ENCODE results near the gene TET3. TPM values are rescaled to one million over a fixed set of nuclear protein-coding genes. Genes with fewer than 3 reads are reported as not detected.

TET3 gene
- total and polyA plus RNA-seq, 7 donors = 1.8 to 9.6 (median 3.3) TPM

DNA sequence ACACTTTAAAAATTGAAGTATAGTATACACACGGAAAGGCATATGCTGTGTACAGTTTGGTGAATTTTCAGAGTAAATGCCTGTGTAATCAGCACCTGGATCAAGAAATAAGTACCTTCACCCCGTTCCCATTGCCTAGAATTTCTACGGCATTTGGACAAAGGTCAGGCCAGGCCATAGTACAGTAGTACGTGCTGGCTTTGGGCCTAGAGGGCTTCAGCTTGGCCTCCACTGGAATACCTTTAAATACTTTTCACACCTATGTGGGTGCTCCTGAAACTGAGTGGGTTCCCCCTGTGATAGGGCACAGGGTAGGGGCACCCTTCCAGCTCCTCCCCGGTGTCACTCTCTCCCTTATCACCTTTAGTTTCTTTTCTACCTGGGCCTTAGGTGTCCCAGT is 26.5 kb downstream of the TET3 start:
- Histone ChIP-seq H3K4me1 (peaks cover 0 to 16% (median 12%) of the 10 kb centered on the region in 4 donors), H3K27ac (no peak overlapping the region), H3K4me3 (no peak overlapping the region), H3K27me3 (no peaks in the 10 kb centered on the region), H3K9me3 (no peaks in the 10 kb centered on the region), H3K36me3 (no peaks in the 10 kb centered on the region)
- peak; percentile 14 for DNase-seq
- TF ChIP-seq, protein P1, sequence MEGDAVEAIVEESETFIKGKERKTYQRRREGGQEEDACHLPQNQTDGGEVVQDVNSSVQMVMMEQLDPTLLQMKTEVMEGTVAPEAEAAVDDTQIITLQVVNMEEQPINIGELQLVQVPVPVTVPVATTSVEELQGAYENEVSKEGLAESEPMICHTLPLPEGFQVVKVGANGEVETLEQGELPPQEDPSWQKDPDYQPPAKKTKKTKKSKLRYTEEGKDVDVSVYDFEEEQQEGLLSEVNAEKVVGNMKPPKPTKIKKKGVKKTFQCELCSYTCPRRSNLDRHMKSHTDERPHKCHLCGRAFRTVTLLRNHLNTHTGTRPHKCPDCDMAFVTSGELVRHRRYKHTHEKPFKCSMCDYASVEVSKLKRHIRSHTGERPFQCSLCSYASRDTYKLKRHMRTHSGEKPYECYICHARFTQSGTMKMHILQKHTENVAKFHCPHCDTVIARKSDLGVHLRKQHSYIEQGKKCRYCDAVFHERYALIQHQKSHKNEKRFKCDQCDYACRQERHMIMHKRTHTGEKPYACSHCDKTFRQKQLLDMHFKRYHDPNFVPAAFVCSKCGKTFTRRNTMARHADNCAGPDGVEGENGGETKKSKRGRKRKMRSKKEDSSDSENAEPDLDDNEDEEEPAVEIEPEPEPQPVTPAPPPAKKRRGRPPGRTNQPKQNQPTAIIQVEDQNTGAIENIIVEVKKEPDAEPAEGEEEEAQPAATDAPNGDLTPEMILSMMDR (IDR thresholded peaks at IDR 0.05) = no peak
- TF ChIP-seq POLR2A (IDR thresholded peaks at IDR 0.05) (no peak), POLR2AphosphoS5 (IDR thresholded peaks at IDR 0.05) (no peak), EP300 (IDR thresholded peaks at IDR 0.05) (no peak)
- intact Hi-C loops (cut with DNase I) = no loop called here
- 61 to 90% methylated on average over 5 of the region's 5 CpGs for WGBS, 2 donors

DNA sequence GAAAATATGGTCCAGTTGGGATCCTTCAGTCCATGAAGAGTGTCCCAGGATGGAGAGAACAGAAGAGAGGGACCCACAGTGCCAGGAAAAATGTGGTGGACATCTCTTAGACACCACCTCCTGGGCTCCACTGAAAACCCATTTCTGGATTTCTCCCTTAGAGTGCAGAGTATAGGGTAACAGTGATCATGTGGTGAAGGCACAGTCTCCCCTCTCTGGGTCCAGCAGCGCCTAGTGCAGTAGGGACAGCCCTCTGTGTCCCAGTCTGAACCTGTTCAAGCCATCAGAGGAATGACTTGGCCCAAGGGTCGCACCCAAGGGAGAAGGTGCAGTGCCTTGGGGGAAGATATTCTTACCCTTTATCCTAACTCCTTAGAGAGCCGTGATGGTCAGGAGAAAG is 30.1 kb downstream of the TET3 start:
- no peak overlapping the region for H3K4me3 ChIP-seq
- TF ChIP-seq, protein P1 (IDR thresholded peaks at IDR 0.05) = no peak
- TF ChIP-seq EP300 (IDR thresholded peaks at IDR 0.05) (no peak), POLR2A (IDR thresholded peaks at IDR 0.05) (no peak), POLR2AphosphoS5 (IDR thresholded peaks at IDR 0.05) (no peak)
- H3K9me3 ChIP-seq = no peaks in the 10 kb centered on the region
- DNase-seq = no peak
- 98 to 99% methylated on average over 3 of the region's 3 CpGs for WGBS, 2 donors
- peaks cover 0 to 5% (median 3%) of the 10 kb centered on the region in 4 donors for H3K4me1 ChIP-seq
- no peaks in the 10 kb centered on the region for H3K36me3 ChIP-seq
- H3K27me3 ChIP-seq = no peaks in the 10 kb centered on the region
- intact Hi-C loops (cut with DNase I) = no loop called here
- H3K27ac ChIP-seq = no peak overlapping the region

DNA sequence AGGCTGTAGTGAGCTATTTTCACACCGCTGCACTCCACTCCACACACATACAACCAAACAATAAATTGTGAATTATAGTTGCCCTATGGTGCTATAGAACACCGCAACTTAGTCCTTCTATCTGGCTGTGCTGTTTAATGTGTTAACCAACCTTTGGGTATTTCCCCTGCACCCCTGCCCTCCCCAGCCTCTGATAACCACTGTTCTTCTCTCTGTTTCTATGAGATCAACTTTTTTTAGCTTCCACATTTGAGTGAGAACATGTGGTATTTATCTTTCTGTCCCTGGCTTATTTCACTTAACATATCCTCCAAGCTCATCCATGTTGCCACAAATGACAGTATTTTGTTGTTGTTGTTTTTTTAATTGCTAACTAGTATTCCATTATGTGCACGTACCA is 32.5 kb downstream of the TET3 start:
- WGBS, 2 donors = 92 to 95% methylated on average over 3 of the region's 3 CpGs
- intact Hi-C loops (cut with DNase I) = no loop called here
- H3K27me3 ChIP-seq = no peaks in the 10 kb centered on the region

DNA sequence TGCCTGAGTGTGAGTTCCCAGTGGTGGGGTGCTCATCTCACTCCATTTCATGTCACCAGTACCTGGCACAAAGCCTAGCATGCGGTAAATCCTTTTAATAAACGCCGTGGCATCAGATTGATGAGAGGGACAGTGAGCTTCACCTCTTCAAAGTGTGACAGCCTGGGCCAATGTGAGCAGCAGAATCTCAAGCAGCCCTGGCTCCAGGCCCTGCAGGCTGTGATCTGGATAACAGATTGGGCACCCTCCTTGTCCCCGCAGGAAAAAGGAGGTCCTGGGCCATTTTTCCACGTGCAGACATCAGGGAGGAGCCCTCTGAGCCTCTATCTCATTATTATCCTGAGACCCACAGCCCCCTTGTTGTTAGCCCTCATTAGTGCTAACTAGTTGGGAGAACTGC is 34.8 kb downstream of the TET3 start:
- no peak for DNase-seq
- intact Hi-C loops (cut with DNase I) = no loop called here
- H3K4me1 ChIP-seq = no peaks in the 10 kb centered on the region
- 88 to 89% methylated on average over 5 of the region's 5 CpGs for WGBS, 2 donors
- H3K27ac ChIP-seq = no peak overlapping the region
- H3K36me3 ChIP-seq = no peaks in the 10 kb centered on the region
- H3K27me3 ChIP-seq = no peaks in the 10 kb centered on the region
- H3K4me3 ChIP-seq = no peak overlapping the region
- TF ChIP-seq POLR2AphosphoS5 (IDR thresholded peaks at IDR 0.05) (no peak), POLR2A (IDR thresholded peaks at IDR 0.05) (no peak), EP300 (IDR thresholded peaks at IDR 0.05) (no peak)
- TF ChIP-seq, protein P1 (IDR thresholded peaks at IDR 0.05) = no peak
- no peaks in the 10 kb centered on the region for H3K9me3 ChIP-seq

More for the DNA sequence above, 32.5 kb downstream of the TET3 start:
- H3K9me3 ChIP-seq = no peaks in the 10 kb centered on the region
- TF ChIP-seq POLR2AphosphoS5 (IDR thresholded peaks at IDR 0.05) = no peak
- TF ChIP-seq, protein P1 (IDR thresholded peaks at IDR 0.05) = no peak
- no peak for TF ChIP-seq EP300 (IDR thresholded peaks at IDR 0.05)
- TF ChIP-seq POLR2A (IDR thresholded peaks at IDR 0.05) = no peak
- H3K36me3 ChIP-seq = no peaks in the 10 kb centered on the region
- DNase-seq = no peak
- H3K27ac ChIP-seq = no peak overlapping the region
- H3K4me3 ChIP-seq = no peak overlapping the region
- H3K4me1 ChIP-seq = no peaks in the 10 kb centered on the region

DNA sequence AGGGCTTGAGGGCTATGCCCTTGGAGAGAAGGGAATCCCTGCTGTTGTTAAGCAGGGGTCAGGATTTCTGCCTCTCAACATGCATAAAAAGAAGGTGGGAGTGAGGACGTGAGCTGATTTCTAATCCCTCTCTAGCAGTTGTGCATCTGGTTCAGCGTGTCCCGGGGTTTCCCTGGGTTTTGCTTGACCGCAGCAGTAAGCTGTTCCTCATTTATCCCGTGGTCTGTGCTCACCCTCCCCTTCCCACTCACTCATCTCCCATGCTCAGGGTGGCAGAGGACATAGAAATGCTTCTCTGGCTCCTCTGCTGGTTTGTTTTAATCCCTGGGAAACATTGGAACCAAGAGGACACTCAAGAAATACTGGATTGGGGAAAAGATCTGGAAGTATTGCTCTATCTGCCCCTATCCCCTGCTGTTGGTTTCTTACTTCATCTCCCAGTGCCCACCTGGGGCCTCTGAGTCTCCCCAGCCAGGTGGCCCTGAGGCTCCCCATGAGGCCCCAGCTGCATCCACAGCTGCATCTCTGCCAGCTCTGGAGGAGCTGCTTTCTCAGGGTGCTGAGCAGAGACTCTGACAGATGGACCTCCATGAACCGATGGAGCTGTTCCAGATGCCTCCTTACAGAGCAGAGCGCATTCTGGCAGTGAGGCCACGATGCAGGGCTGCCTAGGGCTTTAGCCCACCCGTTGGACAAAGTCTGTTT is 36.1 kb downstream of the TET3 start:
- Histone ChIP-seq H3K27ac (no peak overlapping the region), H3K27me3 (no peaks in the 10 kb centered on the region), H3K9me3 (no peaks in the 10 kb centered on the region), H3K4me3 (no peak overlapping the region), H3K4me1 (no peaks in the 10 kb centered on the region), H3K36me3 (no peaks in the 10 kb centered on the region)
- DNase-seq = peak; percentile 76
- WGBS, 2 donors = 63 to 82% methylated on average over 9 of the region's 9 CpGs
- TF ChIP-seq POLR2A (IDR thresholded peaks at IDR 0.05) (no peak), EP300 (IDR thresholded peaks at IDR 0.05) (no peak), POLR2AphosphoS5 (IDR thresholded peaks at IDR 0.05) (no peak)
- TF ChIP-seq, protein P1 (IDR thresholded peaks at IDR 0.05) = no peak
- intact Hi-C loops (cut with DNase I) = no loop called here

All from sigmoid colon (tissue), 7 donors.